ENCODE data around the gene ARPP21.

GRCh38 chr3:35598804-35599203 is 40.5 kb upstream of the ARPP21 start:
- TF ChIP-seq TSHZ1 (tag by site-specific recombination; IDR thresholded peaks at IDR 0.05; ENCODE audit: borderline replicate concordance) = no peak
- no peak for TF ChIP-seq PRDM10 (tag by site-specific recombination; IDR thresholded peaks at IDR 0.05)
- TF ChIP-seq ZNF513 (tag by site-specific recombination; IDR thresholded peaks at IDR 0.05) = no peak
- no peak for TF ChIP-seq MEIS1 (CRISPR knock-in tag; IDR thresholded peaks at IDR 0.05; ENCODE audit: borderline replicate concordance)
- no peak for TF ChIP-seq ZNF654 (tag by site-specific recombination; IDR thresholded peaks at IDR 0.05; ENCODE audit: low read depth)
